Measurements from ENCODE around the gene ROR2.

The ROR2 gene

GRCh38 chr9:91712811-91713210, 237.2 kb downstream of the ROR2 start:
- no peak for DNase-seq

- DNase-seq = no peak
Observed at GRCh38 chr9:91711755-91712601, 238.1 kb downstream of the ROR2 start.

- no peak for DNase-seq
Observed at GRCh38 chr9:91710158-91710557, 239.9 kb downstream of the ROR2 start.

- DNase-seq = no peak
Observed at GRCh38 chr9:91705386-91705785, 244.6 kb downstream of the ROR2 start.

- no peak for DNase-seq
Observed at GRCh38 chr9:91700475-91700874, 249.6 kb downstream of the ROR2 start.

GRCh38 chr9:91698266-91698665, 251.8 kb downstream of the ROR2 start:
- no peak for DNase-seq

- DNase-seq = no peak
Observed at GRCh38 chr9:91697201-91697600, 252.8 kb downstream of the ROR2 start.

GRCh38 chr9:91694081-91694870, 255.8 kb downstream of the ROR2 start:
- DNase-seq = no peak

- no peak for DNase-seq
Observed at GRCh38 chr9:91693226-91693625, 256.8 kb downstream of the ROR2 start.

- no peak for DNase-seq
Observed at GRCh38 chr9:91690540-91691249, 259.3 kb downstream of the ROR2 start.

- DNase-seq = no peak
Observed at GRCh38 chr9:91689006-91689405, 261.0 kb downstream of the ROR2 start.

- no peak for DNase-seq
Observed at GRCh38 chr9:91683269-91683668, 266.8 kb downstream of the ROR2 start.

- DNase-seq = no peak
Observed at GRCh38 chr9:91682806-91683205, 267.2 kb downstream of the ROR2 start.

- no peak for DNase-seq
Observed at GRCh38 chr9:91681461-91682305, 268.3 kb downstream of the ROR2 start.

GRCh38 chr9:91680998-91681397, 269.0 kb downstream of the ROR2 start:
- DNase-seq = no peak

GRCh38 chr9:91680106-91680505, 269.9 kb downstream of the ROR2 start:
- no peak for DNase-seq

- DNase-seq = no peak
Observed at GRCh38 chr9:91678807-91679580, 271.0 kb downstream of the ROR2 start.

GRCh38 chr9:91677822-91678436, 272.1 kb downstream of the ROR2 start:
- DNase-seq = no peak

- DNase-seq = no peak
Observed at GRCh38 chr9:91677331-91677730, 272.7 kb downstream of the ROR2 start.

- no peak for DNase-seq
Observed at GRCh38 chr9:91676046-91676445, 274.0 kb downstream of the ROR2 start.

GRCh38 chr9:91664663-91665062, 285.4 kb downstream of the ROR2 start:
- no peak for DNase-seq
